ENCODE data around the gene CRYZ. TPM values are rescaled to one million over a fixed set of nuclear protein-coding genes. Genes with fewer than 3 reads are reported as not detected.

Gene CRYZ
- total RNA-seq, 1 experiment from 2014 or later, result 57.7 TPM

GRCh38 chr1:74726063-74726462 lies 6.8 kb downstream of the CRYZ start:
- DNase-seq (no peak), ATAC-seq (no peak)
- Histone ChIP-seq H3K9ac (ENCODE audit: low read length) (no peak overlapping the region), H3F3A (ENCODE audit: low read length, unreplicated experiment) (peaks cover 9% of the 10 kb centered on the region), H3K36me3 (ENCODE audit: low read depth, low read length) (peaks cover 5% of the 10 kb centered on the region), H3K27me3 (ENCODE audit: low read length) (no peaks in the 10 kb centered on the region), H3K4me1 (ENCODE audit: insufficient read depth, low read length) (peaks cover 16% of the 10 kb centered on the region), H3K4me3 (ENCODE audit: low read length) (no peak overlapping the region), H2AFZ (ENCODE audit: low read length) (no peak overlapping the region), H3K27ac (ENCODE audit: low read length) (no peak overlapping the region), H3K79me2 (ENCODE audit: low read length) (peaks cover 25% of the 10 kb centered on the region), H3K9me3 (ENCODE audit: low read length) (no peaks in the 10 kb centered on the region), H4K20me1 (ENCODE audit: low read length) (no peaks in the 10 kb centered on the region; the same call in 1 of the 2 replicates), H3K9me2 (replicated peaks; ENCODE audit: low read length) (no peaks in the 10 kb centered on the region), H3K4me2 (ENCODE audit: low read length) (no peak overlapping the region)
- BruUV-seq (replicated peaks), result no TSS peak
- POLR2A ChIA-PET (ENCODE audit: unreplicated experiment), result no interaction called here
- no peak for TF ChIP-seq EZH2phosphoT487 (IDR thresholded peaks at IDR 0.05; ENCODE audit: borderline replicate concordance, low read length)
- no peak for TF ChIP-seq CTCF (conservative IDR thresholded peaks at IDR 0.05; ENCODE audit: low read depth, low read length)
- no peak for TF ChIP-seq EZH2 (IDR thresholded peaks at IDR 0.05; ENCODE audit: low read length, unreplicated experiment)
- CTCF ChIA-PET, result no interaction called here
- intact Hi-C loops (cut with micrococcal nuclease), result no loop called here

GRCh38 chr1:74717626-74718025 lies 15.2 kb downstream of the CRYZ start:
- no peaks in the 10 kb centered on the region for H3F3A ChIP-seq (ENCODE audit: low read length, unreplicated experiment)
- H3K4me2 ChIP-seq (ENCODE audit: low read length), result no peak overlapping the region
- no peaks in the 10 kb centered on the region for H3K9me2 ChIP-seq (replicated peaks; ENCODE audit: low read length)
- no peaks in the 10 kb centered on the region for H3K27me3 ChIP-seq (ENCODE audit: low read length)
- POLR2A ChIA-PET (ENCODE audit: unreplicated experiment), result no interaction called here
- DNase-seq (no peak), ATAC-seq (no peak)
- no peaks in the 10 kb centered on the region for H3K4me1 ChIP-seq (ENCODE audit: insufficient read depth, low read length)
- no peak overlapping the region for H3K9ac ChIP-seq (ENCODE audit: low read length)
- CTCF ChIA-PET, result no interaction called here
- BruUV-seq (replicated peaks), result no TSS peak
- no peak overlapping the region for H3K4me3 ChIP-seq (ENCODE audit: low read length)
- intact Hi-C loops (cut with micrococcal nuclease), result no loop called here
- H3K36me3 ChIP-seq (ENCODE audit: low read depth, low read length), result peaks cover 48% of the 10 kb centered on the region
- H3K27ac ChIP-seq (ENCODE audit: low read length), result no peak overlapping the region
- H4K20me1 ChIP-seq (ENCODE audit: low read length), result no peaks in the 10 kb centered on the region; the same call in 1 of the 2 replicates
- H2AFZ ChIP-seq (ENCODE audit: low read length), result no peak overlapping the region
- H3K9me3 ChIP-seq (ENCODE audit: low read length), result no peaks in the 10 kb centered on the region
- TF ChIP-seq EZH2 (IDR thresholded peaks at IDR 0.05; ENCODE audit: low read length, unreplicated experiment) (no peak), EZH2phosphoT487 (IDR thresholded peaks at IDR 0.05; ENCODE audit: borderline replicate concordance, low read length) (no peak), CTCF (conservative IDR thresholded peaks at IDR 0.05; ENCODE audit: low read depth, low read length) (no peak)
- no peaks in the 10 kb centered on the region for H3K79me2 ChIP-seq (ENCODE audit: low read length)

- intact Hi-C loops (cut with micrococcal nuclease), result no loop called here
- Histone ChIP-seq H3K4me3 (ENCODE audit: low read length) (no peak overlapping the region), H3K9me3 (ENCODE audit: low read length) (no peaks in the 10 kb centered on the region), H3K27me3 (ENCODE audit: low read length) (no peaks in the 10 kb centered on the region), H4K20me1 (ENCODE audit: low read length) (no peaks in the 10 kb centered on the region; the same call in 1 of the 2 replicates), H3K79me2 (ENCODE audit: low read length) (no peaks in the 10 kb centered on the region), H3K9ac (ENCODE audit: low read length) (no peak overlapping the region), H3K4me2 (ENCODE audit: low read length) (no peak overlapping the region), H3K4me1 (ENCODE audit: insufficient read depth, low read length) (no peaks in the 10 kb centered on the region), H3K9me2 (replicated peaks; ENCODE audit: low read length) (no peaks in the 10 kb centered on the region), H2AFZ (ENCODE audit: low read length) (no peak overlapping the region), H3K36me3 (ENCODE audit: low read depth, low read length) (peaks cover 48% of the 10 kb centered on the region), H3K27ac (ENCODE audit: low read length) (no peak overlapping the region), H3F3A (ENCODE audit: low read length, unreplicated experiment) (no peaks in the 10 kb centered on the region)
- DNase-seq, result no peak
- TF ChIP-seq EZH2 (IDR thresholded peaks at IDR 0.05; ENCODE audit: low read length, unreplicated experiment) (no peak), CTCF (conservative IDR thresholded peaks at IDR 0.05; ENCODE audit: low read depth, low read length) (no peak), EZH2phosphoT487 (IDR thresholded peaks at IDR 0.05; ENCODE audit: borderline replicate concordance, low read length) (no peak)
- CTCF ChIA-PET, result no interaction called here
- no TSS peak for BruUV-seq (replicated peaks)
- POLR2A ChIA-PET (ENCODE audit: unreplicated experiment), result no interaction called here
- no peak for ATAC-seq
Observed at GRCh38 chr1:74716822-74717221, 16.0 kb downstream of the CRYZ start.
